Measurements from ENCODE around the gene TMEM42. TPM values are rescaled to one million over a fixed set of nuclear protein-coding genes. Genes with fewer than 3 reads are reported as not detected.

TMEM42 gene
- total and polyA plus RNA-seq, 2 donors from 2014 or later, result 17.7 to 33.6 TPM

DNA sequence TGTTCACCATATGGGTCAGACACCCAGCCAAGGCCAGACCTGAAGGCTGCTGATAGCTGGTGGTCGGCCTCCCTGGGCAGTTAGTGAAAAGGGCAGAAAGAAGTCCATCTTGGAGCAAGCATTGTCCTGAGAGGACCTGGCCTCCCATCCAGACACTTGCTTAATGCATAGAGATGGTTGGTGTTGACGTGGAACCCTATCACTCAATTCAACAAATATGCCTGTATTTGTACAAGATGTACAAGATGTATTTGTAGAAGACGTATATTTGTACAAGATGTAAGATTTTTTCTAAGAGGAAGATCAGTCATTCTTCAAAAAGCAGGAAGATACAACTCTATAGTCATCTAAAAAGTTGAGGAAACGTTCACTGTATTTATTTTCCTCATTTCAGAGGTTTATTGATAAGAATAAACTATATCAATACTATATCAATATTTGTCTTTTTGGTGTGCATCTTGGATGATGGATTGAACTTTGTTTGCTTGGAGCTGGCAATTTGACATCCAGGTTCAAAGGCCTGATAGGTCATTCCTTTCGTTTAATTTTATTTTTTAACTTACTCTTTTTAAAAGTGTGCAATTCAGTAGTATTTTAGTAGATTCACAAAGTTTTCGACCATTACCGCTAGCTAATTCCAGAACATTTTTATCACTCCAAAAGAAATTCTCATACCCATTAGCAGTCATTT is 5.9 kb downstream of the TMEM42 start:
- Histone ChIP-seq H3K4me3 (ENCODE audit: low read length in 3 of 3) (no peak overlapping the region), H3K9ac (ENCODE audit: low read length in 3 of 3) (no peak overlapping the region), H3K27ac (ENCODE audit: low read depth in 2 of 2, low read length in 2 of 2) (no peak overlapping the region), H3K36me3 (ENCODE audit: control insufficient read depth in 2 of 3, insufficient read depth in 3 of 3, low read length in 3 of 3) (peaks cover 0 to 5% (median 0%) of the 10 kb centered on the region in 3 donors), H3K4me1 (ENCODE audit: control insufficient read depth in 2 of 3, insufficient read depth in 2 of 3, low read depth in 1 of 3, low read length in 3 of 3) (peaks cover 1 to 3% (median 2%) of the 10 kb centered on the region in 3 donors), H3K27me3 (ENCODE audit: control insufficient read depth, insufficient read depth, low read length) (no peaks in the 10 kb centered on the region), H3K9me3 (ENCODE audit: control insufficient read depth in 2 of 3, insufficient read depth in 1 of 3, low read length in 3 of 3) (no peaks in the 10 kb centered on the region)
- TF ChIP-seq, protein P1, sequence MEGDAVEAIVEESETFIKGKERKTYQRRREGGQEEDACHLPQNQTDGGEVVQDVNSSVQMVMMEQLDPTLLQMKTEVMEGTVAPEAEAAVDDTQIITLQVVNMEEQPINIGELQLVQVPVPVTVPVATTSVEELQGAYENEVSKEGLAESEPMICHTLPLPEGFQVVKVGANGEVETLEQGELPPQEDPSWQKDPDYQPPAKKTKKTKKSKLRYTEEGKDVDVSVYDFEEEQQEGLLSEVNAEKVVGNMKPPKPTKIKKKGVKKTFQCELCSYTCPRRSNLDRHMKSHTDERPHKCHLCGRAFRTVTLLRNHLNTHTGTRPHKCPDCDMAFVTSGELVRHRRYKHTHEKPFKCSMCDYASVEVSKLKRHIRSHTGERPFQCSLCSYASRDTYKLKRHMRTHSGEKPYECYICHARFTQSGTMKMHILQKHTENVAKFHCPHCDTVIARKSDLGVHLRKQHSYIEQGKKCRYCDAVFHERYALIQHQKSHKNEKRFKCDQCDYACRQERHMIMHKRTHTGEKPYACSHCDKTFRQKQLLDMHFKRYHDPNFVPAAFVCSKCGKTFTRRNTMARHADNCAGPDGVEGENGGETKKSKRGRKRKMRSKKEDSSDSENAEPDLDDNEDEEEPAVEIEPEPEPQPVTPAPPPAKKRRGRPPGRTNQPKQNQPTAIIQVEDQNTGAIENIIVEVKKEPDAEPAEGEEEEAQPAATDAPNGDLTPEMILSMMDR (IDR thresholded peaks at IDR 0.05; ENCODE audit: borderline replicate concordance, extremely low read depth, insufficient read depth), result no peak
- intact Hi-C loops (cut with DNase I), result no loop called here
- FAIRE-seq (no peak), DNase-seq (no peak)

DNA sequence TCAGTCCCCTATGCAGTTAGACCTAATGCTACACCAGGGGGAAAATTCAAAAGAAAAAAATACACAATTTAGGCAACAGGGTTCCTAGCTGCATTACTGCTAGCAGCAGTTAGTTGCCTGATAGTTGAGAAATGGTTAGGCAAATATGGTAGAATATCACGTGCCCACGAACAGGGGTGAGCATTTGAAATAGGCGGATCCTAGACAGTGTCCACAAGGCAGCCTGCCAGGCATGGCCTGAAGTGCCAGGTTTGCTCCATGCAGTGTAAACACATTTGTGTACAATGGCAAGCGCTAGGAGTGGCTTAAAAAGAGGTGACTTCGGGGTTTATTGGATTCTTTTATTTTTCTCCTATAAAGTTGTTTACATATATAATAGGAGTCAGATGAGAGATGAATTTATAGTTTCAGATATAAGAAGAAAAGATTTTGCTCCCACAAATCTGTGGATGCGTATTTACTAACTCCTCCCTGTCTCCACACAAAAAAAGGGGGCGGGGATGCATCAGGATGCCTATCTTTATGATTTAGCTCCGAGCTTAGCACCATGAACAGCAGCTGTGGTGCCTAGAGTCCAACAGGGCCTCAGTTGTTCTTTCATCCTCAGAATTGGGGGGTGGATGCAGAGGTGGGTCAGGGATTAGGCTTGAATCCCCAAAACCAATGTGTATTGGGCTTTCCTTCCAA is 8.8 kb downstream of the TMEM42 start:
- TF ChIP-seq, protein P1 (IDR thresholded peaks at IDR 0.05; ENCODE audit: borderline replicate concordance, extremely low read depth, insufficient read depth), result no peak
- H3K27me3 ChIP-seq (ENCODE audit: control insufficient read depth, insufficient read depth, low read length), result no peaks in the 10 kb centered on the region
- peaks cover 0 to 2% (median 0%) of the 10 kb centered on the region in 3 donors for H3K36me3 ChIP-seq (ENCODE audit: control insufficient read depth in 2 of 3, insufficient read depth in 3 of 3, low read length in 3 of 3)
- H3K9me3 ChIP-seq (ENCODE audit: control insufficient read depth in 2 of 3, insufficient read depth in 1 of 3, low read length in 3 of 3), result no peaks in the 10 kb centered on the region
- H3K9ac ChIP-seq (ENCODE audit: low read length in 3 of 3), result no peak overlapping the region
- no peak overlapping the region for H3K27ac ChIP-seq (ENCODE audit: low read depth in 2 of 2, low read length in 2 of 2)
- H3K4me3 ChIP-seq (ENCODE audit: low read length in 3 of 3), result no peak overlapping the region
- no peak for FAIRE-seq
- H3K4me1 ChIP-seq (ENCODE audit: control insufficient read depth in 2 of 3, insufficient read depth in 2 of 3, low read depth in 1 of 3, low read length in 3 of 3), result no peaks in the 10 kb centered on the region
- intact Hi-C loops (cut with DNase I), result no loop called here
- DNase-seq, result no peak

DNA sequence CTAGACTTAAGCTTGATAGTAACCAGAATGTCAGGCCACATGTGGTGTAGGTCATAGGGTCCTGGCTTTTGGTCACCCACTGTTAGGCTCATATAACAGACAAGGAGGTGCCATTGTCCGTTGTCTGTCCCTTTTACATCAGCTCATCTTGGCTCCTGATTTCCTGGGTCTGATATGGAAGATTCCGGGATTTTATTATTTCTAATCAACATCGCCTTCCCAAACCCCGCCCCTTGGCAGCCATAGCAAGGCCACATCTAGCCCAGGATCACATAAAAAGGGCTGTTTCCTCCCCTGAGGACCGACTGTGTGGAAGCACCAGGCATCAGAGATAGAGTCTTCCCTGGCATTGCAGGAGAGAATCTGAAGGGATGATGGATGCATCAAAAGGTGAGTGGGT is 12.6 kb downstream of the TMEM42 start, which contains the start of gene TGM4:
Gene TGM4 (plus strand): TSS at position 301 of the 400 bp plus-strand sequence. CDS start 71 bp downstream, at position 372.
- H3K27ac ChIP-seq (ENCODE audit: low read depth in 2 of 2, low read length in 2 of 2), result no peak within 1 kb of the TSS
- H3K9ac ChIP-seq (ENCODE audit: low read length in 3 of 3), result no peak within 1 kb of the TSS
- TF ChIP-seq, protein P1 (IDR thresholded peaks at IDR 0.05; ENCODE audit: borderline replicate concordance, extremely low read depth, insufficient read depth), result no peak
- no peaks in the 10 kb centered on the region for H3K4me1 ChIP-seq (ENCODE audit: control insufficient read depth in 2 of 3, insufficient read depth in 2 of 3, low read depth in 1 of 3, low read length in 3 of 3)
- DNase-seq, result no peak
- intact Hi-C loops (cut with DNase I), result no loop called here
- H3K4me3 ChIP-seq (ENCODE audit: low read length in 3 of 3), result no peak within 1 kb of the TSS
- H3K36me3 ChIP-seq (ENCODE audit: control insufficient read depth in 2 of 3, insufficient read depth in 3 of 3, low read length in 3 of 3), result no peaks in the 10 kb centered on the region
- no peaks in the 10 kb centered on the region for H3K9me3 ChIP-seq (ENCODE audit: control insufficient read depth in 2 of 3, insufficient read depth in 1 of 3, low read length in 3 of 3)
- no peaks in the 10 kb centered on the region for H3K27me3 ChIP-seq (ENCODE audit: control insufficient read depth, insufficient read depth, low read length)
- FAIRE-seq, result no peak

Measured in kidney (tissue), 14 donors.